DMS79 (cell line): ENCODE results near the gene TCP11.

Source experiments
- DNase-seq: peaks from one replicate; lab custom pipeline; 2025; lab: John Stamatoyannopoulos, UW

TCP11 gene

DNA sequence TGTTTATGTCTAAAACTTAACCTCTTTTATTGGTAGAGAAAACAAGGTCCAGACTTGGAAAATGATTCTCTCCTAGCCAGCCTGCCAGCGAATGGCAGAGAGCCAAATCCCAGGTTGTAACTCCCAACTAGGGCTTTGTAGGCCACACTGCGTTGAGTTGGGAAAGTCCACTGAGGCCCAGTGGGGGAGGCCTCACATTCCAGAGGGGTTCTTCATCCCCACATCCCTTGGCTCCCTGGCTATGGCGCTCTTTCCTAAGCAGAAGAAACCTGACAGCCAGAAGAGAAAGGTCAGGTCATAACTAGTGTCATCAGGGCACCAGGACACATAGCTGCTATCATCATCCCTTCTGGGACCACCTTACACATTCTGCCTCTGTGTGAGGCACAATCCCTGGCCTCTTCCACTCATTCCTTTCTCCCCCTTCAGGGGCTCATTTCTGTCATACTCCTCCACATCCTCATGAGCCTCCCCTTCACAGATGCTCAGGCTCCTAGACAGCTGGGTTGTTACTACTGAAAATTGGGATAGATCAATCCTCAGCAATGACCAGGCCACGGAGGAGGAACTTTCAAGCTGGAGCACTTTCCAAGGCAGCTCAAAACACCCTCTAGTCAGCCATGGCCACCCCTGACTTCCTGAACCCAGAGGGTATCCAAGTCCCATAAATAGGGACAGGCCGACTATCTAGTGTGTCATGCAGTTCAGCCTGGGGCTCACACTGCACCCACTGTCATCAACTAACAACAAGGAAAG, 48.6 kb downstream of the TCP11 start:
- no peak for DNase-seq

DNA sequence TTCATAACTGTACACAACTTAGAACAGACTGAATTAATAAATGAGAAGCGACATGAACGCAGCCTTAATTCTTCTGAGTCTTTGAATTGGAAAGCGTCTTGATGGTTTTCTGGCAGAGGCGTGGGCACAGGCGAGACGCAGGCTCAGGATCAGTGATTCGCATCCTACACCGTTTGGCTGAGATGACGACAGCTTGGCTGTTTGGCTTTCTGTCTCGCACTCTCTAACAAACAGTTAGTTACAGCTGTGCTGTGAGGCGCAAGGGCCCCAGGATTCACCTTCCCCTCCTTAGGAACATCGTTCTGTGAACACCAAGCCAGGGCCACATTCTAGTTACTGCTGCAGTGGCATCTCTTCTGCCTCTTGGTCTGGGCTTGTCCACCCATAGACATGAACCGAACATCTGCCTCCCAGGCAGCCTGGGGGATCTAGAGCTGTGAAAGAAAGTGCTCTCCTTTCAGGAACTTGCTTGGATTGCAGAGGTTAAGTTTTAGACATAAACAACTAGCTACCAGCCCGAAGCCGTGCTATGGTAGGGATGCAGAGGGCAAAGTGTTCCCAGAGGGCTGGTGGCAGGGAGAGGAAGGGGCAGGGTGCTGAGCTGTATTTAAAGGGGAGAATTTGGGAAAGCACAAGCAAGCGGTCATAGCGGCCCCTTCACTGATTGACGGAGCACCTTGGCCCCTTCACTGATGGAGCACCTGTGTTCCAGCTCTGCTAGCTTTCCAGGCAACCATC, 49.6 kb downstream of the TCP11 start:
- DNase-seq, result no peak

DNA sequence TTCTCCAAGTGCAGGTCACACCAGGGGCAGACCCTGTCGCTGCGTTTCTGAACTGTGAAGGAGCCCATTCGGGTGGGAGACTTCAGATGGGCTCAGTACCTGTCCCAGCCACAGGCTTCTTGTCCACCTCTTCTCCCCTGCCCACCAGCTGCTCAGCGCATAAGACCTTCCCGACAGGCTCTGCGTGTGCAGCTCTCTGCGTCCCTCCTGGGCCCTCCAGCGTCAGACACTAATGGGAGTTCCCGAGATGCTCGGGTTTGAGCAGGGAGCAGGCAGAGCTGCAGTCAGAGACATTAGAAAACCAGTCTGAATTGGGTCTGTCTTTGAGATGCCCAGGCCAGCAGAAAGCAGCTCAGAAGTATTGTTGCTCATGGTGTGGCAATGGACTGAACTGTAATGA, 50.4 kb downstream of the TCP11 start:
- DNase-seq, result no peak

DNA sequence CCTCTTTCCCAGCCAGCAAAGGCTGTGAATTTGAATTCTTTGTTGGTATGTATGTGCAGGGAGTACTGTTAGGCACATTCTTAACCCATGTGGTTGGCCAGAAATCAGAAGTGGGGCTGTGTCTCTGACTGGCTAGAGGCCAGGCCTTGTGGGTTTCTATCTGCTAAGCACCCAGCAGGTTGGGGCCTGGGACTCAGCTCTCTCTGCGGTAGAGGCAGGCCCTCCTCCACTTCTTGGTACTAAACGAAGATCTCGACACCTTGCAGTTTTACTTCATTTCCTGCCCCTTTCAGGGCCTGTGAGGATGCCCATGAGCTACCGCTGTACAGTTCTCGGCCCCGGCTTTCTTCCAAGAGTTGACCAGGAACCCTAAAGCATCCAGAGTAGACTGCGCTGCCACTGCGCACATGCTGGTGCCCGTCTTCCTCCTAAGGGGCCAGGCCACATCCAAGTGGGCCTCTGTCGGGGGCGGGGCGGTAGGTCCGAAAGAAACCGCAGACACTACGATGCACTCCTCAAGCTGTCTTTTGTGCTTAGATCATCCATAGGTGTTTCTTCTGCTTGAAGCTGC, 51.1 kb downstream of the TCP11 start:
- DNase-seq, result no peak

DNA sequence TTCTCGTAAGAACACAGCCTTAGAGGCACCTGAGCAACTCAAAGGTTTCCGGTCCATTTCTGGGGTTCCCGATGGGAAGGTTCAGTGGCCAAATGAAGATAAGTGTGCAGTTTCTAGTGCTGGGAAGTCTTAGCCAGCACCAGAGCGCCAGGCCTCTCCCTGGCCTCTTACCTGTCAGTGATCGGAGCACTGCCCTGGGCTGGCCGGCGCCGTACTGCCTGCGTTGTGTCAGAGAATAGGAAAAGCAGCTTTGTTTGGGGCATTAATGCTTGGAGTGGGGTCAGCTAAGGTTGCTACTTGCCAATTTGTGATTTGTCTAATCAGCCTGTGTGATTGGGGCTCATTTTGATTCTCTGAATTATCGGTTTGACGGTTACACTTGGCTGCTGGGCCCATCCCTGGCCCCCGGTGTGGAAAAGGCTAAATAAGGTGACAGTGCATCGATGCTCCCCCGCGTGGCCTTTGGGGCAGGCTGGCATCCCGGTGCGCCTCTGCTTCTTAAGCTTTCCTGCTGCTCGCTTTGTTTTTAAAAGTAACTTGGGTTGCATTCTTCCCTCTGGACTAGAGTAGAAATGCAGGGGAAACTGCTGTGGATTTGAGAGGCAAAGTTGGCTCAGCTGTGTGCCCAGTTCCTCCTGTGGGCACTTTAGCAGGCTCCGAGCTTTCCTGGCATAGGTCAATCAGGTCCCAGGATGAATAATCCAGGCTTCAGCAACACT, 51.8 kb downstream of the TCP11 start:
- DNase-seq, result no peak

DNA sequence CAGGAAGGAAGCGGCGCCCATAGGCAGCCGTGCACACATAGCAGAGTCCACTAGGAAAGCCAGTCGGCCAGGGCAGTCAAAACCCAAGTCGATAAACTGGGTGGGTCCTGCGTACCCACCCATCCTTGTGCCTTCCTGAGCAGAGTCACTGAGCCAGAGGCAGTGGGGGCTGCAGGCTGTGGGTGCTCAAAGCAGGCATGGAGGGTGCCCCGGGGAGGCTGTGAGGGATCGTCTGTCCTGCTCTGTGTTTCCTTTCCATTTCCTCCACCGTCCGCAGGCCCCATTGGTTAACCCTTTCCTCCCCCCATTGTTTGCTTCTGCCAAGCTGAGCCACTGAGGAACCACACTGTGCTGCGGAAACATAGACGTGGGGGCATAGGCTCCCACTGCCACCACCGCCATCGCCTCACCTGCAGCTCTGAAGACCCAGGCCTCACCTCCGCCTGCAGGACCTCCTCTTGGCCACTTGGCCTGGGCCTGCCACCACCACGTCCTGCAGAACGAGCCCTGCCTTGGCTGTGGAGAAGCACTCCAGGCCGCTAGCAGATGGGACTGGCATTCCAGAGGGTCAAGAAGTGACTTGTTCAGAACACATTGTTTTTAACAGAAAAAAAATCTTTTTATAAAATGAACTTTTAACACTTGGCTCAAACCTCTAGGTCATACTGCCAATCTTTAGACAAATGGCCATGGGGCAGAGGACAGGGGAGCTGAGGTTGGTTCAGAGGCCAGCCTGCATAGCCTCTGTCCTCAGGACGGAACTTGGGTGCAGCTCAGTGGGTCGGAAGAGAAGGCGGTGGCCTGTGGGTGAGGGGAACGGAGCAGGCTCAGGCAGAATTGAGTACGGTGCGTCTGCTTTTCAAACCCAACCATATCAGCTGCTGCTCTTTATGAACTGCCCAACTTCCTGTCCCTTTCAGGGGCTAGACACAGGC, 52.6 kb downstream of the TCP11 start:
- no peak for DNase-seq

DNA sequence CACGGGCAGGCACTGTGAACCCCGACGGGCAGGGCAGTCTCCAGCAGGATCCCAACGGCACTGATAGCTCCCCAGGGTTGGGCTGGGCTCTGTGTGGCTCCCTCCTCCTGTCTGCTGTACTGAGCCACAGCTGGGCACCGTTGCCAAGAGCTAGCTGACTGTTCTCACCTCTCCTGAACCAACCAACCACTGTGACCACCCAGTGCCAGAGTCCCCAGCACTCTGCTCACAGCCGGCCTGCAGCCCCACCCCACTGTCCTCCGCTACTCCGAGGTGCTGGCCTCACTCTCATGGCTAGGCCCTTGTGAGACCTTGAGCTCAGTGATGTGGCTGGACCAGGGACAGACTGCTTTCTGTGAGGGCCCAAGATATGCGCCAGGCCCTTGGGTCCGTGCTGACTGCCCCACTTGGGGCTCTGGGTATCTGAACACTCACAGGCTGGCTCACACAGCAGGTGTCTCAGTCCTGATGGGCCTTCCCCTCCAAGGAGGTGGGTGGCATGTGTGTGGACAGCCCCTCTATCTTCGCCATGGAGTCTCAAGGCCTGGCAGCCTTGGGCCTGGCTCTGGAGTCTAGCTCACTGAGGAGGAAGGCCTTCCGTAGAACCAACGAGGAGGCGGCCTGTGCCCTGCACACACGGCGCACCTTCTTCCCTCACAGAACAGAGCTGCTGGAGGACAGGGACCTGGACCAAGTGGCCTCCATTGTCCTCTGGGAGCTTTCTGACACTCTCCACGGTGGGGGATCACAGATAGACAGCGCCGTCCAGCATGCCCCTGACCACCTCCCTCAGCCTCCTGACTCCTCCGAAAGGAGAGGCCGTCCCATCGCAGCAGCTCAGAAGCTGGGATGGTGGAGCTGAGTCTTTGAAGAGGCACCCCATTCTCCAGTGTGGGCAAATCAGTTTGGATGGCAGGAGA, 53.5 kb downstream of the TCP11 start:
- DNase-seq, result no peak

DNA sequence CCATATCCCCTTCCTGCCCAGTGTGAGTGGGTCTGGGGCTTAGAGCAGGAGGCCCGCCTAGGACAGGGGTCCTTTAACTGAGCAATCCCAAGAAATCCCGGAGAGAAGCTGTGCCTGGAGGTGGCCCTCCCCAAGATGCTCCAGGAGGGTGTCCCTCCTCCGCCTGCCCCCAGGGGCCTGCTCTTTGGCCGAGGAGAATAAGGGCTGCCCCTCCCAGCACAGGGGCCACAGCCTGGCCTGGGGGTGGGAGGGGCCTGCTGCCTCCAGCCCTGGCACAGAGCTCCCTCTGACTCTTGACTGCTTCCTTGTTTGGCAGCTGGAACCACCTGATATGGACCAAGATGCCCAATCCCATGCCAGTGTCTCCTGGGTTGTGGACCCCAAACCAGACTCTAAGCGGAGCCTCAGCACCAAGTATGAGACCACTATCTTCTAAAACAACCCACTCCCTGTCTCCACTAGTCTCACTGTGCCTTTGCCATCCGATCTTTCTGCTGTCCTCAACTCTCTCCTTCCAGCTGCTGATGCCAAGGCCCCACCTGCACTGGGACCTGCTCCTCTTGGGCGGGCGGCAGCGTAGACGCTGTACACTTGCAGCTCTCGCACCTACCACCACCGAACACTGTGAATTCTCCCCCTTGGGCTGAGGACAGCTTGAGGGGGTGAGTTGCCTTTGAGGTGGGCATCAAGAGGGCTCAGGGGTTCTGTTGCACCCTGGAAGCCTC, 54.3 kb downstream of the TCP11 start:
- no peak for DNase-seq

DNA sequence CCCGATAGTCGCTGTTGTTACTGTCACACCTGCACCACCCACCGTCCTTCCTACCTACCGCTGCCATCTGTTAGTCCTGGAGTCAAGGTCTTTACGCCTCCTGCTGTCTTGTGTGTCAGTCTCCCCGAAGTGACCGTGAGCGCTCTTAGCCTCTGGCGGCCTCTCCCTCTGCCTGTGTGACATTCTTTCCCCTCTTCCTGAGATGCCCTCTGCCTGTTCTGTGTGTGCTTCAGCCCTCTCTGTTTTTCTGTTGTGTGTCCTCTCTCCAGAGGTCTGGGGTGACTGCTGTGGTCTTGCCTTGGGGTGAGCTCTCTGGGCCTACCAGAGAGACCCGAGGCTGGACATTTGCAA, 54.9 kb downstream of the TCP11 start:
- DNase-seq, result no peak

DNA sequence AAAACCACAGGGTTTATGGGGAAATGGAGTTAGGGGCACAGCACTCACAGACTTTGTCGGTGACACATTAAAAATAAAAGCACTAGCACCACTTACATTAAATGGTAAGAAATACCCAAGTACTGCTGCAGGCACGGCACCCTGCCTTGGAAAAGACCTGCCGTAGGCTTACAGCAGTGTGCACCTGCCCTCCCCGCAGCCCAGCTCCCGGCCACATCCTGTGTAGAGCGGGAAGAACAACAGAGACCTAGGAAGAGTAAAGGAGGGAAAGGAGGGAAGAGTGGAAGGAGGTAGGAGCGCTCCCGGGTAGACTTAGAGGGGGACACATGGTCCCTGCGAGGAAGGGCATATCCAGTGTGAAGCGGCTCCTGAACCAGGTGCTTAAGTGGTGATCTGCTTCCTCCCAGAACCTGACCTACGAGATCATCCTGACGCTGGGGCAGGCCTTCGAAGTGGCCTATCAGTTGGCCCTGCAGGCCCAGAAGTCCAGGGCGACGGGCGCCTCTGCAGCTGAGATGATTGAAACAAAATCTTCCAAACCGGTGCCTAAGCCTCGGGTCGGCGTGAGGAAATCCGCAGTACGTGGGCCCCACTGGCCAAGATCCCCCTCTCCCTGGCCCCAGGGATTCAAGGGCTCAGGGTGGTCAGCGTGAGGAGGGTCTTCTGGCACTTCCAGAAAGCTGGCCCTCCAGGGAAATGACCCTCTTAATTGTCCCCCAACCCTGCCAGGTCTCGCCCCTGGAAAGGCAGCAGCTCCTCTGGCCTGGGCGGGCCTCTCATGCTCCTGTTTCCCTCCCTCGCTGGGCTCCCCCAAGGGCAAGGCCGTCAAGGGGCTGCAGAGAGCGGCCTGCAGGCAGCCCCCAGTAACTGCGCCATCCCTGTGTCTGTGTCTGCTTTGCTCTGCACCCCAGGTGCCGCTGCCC, 55.5 kb downstream of the TCP11 start:
- no peak for DNase-seq

DNA sequence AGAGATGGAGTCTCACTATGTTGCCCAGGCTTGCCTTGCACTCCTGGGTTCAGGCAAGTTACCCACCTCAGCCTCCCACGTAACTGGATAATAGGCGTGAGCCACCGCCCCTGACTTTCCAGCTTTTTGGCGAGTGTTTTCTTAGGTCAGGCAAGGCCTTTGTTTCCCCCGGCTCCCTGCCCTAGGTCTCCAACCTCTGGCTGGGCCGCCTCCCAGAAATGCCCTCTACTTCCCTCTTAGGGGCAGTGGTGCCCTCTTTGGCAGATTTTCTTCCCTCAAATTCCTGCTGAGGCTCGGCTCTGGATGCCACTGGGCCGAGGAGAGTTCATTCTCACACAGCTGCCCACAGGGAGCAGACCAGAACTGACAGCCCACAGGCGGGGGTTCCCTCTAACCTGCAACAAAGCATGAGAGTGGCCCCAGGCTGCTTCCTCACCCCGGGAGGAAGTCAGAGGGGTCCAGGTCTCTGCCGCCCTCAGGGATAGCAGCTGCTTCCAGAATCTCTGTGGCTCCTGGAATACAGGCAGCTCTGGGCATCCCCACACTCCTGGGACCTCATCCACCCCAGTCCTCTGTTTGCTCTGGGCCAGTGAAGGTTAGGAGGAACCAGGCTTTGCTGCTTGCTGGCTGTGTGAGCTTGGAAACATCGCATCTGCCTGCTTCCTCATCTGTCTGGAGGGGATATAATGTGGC, 56.5 kb downstream of the TCP11 start:
- DNase-seq, result no peak

DNA sequence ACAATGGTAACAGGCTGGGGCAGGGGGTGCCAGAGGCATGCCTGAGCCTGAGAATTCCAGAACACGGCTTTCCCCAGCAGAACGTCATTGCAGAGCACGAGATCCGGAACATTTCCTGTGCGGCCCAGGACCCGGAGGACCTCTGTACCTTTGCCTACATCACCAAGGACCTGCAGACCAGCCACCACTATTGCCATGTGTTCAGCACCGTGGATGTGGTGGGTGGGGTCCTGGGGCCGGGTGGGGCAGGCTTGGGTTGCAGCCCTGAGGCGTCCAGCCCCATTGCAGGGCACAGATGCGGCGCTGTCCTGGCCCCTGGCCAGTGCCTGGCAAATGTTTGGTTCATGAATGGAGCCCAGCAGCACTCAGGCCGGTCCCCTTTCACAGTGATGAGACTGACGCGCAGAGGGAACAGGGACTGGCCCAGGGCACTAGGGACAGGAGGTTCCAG, 57.1 kb downstream of the TCP11 start:
- no peak for DNase-seq

DNA sequence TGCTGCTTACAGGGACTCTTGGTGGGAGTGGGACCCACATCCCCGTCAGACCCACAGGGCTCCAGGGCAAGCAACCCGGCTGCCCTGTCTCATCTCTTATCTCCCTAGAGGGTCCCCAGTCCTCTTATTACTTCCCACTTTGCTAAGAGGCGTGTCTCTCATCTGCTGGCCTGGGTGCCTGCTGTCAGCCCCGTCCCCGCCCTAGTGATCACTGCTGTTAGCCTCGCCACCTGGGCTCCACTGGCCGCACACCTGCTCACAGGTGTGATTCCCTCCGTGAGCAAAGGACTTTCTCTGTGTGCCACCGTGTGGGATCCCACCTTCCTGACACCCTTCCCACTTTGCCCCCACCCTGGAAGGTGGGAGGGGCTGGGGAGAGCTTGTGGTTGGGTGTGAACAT, 57.6 kb downstream of the TCP11 start:
- no peak for DNase-seq

DNA sequence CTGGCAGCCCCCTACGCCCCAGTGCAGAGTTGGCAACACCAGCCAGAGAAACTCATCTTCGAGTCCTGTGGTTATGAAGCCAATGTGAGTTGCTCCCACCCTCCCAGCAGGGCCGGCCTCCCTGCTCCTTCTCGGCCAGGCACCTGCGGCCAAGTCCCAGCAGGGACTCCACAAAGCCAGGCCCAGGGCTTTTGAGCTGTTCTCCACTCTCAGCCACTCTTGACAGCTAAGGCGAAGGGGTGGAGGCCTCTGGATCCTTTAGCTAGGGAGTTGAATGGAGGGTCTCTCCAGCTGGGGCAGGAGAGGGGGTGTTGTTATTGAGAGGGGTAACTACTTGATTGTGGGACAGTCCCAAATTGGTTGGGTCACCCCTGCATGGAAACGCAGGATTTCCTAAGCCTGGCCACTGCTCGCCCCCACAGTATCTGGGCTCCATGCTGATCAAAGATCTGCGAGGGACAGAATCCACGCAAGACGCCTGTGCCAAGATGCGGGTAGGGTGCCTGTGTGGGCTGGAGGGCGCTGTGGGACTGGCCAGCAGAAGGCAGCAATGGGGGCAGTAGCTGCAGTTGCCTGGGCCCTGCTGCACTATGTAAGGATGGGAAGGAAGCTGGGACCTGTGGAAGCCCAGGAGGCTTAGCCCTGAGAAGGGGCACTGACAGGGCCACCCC, 58.3 kb downstream of the TCP11 start:
- no peak for DNase-seq

DNA sequence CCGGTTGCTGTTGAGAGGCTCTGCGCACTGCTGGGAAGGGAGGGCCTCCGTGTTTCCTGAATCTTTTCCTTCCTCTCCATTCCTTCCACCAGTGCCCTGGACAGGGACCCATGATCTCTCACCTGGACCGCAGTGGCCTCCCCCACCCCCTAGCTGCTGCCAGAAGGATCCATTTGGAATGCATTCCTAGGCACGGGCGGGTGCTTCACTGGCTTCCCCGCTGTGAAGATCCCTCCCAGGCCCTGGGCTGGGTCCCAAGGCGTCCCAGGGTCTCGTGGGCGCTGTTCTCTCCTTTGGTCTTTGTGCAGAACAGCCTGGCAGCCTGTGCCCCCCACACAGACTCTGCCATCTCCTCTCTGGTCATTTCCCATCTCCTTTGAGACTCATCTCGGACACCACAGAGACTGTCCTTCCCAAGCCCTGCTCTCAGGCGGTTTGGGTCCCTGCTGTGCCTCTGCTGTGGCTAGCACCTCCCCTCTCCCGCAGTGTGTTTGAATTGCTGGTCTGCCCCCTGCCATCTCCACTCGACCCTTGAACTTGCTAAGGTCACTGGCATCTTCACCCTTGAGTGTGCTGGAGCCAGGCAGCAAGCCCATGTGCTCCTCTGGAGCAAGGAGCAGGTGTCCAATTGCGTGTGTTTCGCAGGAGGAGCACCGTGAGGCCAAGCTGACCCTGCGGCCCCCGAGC, 59.0 kb downstream of the TCP11 start:
- DNase-seq, result no peak

DNA sequence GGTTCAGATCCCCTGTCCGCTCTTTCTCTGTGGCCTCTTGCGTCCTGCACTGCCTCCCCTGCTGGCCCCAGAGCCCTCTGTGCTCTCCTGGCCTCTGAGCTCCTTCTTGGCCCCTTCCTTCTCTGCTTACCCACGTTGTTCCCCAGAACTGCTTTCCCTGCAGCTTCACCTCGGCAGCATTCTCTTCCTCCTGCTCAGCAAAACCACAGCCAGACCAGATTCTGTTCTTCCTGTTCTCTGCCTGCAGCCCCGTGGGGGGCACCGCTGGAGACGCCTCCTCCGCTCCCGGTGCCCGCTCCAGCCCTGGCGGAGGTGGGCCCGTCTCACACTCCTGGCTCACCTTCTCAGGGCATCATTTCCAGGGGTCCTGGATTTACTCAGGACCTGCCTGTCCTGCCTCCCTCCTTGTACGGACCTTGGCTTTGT, 59.7 kb downstream of the TCP11 start:
- no peak for DNase-seq
